ENCODE measurements around the gene NAALADL1.
A peak's percentile ranks its signal among the peaks of the same experiment; 100 is the strongest.

NAALADL1 gene, protein sequence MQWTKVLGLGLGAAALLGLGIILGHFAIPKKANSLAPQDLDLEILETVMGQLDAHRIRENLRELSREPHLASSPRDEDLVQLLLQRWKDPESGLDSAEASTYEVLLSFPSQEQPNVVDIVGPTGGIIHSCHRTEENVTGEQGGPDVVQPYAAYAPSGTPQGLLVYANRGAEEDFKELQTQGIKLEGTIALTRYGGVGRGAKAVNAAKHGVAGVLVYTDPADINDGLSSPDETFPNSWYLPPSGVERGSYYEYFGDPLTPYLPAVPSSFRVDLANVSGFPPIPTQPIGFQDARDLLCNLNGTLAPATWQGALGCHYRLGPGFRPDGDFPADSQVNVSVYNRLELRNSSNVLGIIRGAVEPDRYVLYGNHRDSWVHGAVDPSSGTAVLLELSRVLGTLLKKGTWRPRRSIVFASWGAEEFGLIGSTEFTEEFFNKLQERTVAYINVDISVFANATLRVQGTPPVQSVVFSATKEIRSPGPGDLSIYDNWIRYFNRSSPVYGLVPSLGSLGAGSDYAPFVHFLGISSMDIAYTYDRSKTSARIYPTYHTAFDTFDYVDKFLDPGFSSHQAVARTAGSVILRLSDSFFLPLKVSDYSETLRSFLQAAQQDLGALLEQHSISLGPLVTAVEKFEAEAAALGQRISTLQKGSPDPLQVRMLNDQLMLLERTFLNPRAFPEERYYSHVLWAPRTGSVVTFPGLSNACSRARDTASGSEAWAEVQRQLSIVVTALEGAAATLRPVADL

DNA sequence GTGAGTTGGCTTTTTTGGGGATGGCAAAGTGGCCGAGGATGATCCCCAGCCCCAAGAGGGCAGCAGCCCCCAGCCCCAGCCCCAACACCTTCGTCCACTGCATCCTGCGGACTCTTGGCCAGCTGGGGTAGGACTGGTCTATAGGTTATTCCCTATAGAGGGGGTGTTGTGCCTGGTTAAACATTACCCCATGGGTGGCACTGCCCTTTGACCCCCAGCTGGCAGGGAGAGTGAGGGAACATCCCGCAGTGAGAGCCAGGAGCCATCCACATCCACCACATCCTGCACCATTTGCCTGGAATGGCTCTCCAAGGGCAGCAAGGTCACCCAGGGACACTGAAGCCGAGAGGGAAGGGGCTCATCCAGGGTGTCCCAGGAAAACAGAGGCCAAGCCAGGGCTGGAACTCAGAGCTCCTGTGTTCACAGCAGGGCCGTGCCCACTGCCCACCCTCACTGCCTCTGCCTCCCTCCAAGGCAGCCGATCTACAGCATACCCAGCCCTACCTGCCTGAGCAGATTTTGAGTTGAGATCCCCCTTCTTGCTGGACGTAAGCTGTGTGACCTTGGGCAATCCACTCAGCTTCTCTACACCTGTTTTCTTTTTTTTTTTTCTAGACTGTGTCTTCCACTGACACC is at the start of gene NAALADL1:
TSS of gene NAALADL1 (minus strand) at position 135 of the 636 bp plus-strand sequence. CDS start at position 103, 32 bp downstream.
- DNase-seq (ENCODE audit: low read depth in 1 of 2, low spot score in 1 of 2), result no peak

DNA sequence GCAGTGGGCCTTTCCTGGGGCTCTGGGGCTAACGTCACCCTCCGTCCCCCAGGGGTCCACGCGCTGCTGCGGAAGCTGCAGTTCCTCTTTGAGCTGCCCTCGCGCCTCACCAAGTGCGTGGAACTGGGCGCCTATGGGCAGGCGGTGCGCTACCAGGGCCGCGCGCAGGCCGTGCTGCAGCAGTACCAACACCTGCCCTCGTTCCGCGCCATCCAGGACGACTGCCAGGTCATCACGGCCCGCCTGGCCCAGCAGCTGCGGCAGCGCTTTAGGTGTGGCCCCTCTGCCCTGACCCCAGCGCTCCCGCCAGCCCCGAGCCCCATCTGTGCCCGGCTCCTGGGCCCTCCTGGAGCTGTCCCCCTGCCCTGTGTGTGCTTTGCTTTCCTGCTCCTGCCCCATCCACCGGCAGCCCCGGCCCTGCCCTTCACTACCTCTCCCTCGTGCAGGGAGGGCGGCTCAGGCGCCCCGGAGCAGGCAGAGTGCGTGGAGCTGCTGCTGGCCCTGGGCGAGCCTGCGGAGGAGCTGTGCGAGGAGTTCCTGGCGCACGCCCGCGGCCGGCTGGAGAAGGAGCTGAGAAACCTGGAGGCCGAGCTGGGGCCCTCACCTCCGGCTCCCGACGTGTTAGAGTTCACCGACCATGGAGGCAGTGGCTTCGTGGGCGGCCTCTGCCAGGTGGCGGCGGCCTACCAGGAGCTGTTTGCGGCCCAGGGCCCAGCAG is 49.6 kb upstream of the NAALADL1 start:
- DNase-seq (ENCODE audit: low read depth in 1 of 2, low spot score in 1 of 2), result no peak

DNA sequence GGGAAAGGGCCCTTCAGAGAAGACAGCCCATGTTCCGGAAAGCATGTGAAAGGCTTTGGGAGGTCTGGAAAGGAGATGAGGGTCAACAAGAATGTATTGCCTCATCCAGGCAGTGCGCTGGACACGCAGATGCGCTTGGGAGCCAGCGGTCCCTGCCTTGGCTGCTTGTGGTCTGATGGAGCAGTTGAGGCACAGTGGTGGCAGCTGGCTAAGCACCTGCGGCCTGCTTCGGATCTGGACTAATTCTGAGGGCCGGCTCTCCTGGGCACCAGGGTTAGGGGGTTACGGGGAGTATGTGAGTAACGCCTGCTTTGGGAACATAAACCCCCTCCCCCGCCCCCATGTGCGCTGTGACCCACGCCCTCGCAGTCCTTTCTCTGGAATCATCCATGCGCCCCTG is 48.7 kb upstream of the NAALADL1 start:
- DNase-seq (ENCODE audit: low read depth in 1 of 2, low spot score in 1 of 2), result no peak

DNA sequence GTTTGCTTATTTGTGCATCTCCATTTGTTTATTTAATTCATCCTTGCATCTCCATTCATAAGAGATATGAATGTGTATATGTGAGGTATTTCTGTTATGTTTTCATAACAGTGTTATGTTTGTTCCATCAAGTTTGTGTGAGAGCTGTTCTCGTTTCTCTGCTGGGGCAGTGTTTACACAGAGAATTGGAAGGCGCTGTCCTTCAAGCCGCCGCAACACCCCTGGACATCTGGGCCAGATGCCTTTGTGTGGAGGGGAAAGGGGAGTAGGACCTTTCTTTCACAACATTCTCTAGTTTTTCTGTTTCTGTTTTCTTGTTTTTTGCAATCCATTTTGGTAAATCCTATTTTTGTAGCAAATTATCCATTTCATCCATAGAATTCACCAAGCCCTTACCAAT is 46.3 kb upstream of the NAALADL1 start:
- no peak for DNase-seq (ENCODE audit: low read depth in 1 of 2, low spot score in 1 of 2)

DNA sequence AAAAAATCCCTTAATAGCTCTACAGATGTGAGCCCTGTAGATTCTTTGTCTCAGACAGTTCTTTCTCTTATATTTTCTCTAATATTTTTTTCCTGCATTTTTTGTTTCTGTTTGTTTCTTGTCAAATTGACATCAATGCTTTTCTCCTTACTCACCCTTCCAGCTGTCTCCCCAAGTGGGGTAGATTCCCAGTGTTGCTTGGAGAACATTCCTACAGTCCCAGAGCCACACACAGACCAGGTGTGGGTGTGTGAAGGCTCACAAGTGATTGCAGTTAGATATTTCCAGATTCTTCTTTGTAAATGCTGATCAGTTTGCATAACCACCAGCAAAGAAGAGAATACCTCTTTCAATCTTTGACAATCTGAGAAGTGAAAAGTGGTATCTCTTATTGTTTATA is 45.1 kb upstream of the NAALADL1 start:
- DNase-seq (ENCODE audit: low read depth in 1 of 2, low spot score in 1 of 2), result no peak

DNA sequence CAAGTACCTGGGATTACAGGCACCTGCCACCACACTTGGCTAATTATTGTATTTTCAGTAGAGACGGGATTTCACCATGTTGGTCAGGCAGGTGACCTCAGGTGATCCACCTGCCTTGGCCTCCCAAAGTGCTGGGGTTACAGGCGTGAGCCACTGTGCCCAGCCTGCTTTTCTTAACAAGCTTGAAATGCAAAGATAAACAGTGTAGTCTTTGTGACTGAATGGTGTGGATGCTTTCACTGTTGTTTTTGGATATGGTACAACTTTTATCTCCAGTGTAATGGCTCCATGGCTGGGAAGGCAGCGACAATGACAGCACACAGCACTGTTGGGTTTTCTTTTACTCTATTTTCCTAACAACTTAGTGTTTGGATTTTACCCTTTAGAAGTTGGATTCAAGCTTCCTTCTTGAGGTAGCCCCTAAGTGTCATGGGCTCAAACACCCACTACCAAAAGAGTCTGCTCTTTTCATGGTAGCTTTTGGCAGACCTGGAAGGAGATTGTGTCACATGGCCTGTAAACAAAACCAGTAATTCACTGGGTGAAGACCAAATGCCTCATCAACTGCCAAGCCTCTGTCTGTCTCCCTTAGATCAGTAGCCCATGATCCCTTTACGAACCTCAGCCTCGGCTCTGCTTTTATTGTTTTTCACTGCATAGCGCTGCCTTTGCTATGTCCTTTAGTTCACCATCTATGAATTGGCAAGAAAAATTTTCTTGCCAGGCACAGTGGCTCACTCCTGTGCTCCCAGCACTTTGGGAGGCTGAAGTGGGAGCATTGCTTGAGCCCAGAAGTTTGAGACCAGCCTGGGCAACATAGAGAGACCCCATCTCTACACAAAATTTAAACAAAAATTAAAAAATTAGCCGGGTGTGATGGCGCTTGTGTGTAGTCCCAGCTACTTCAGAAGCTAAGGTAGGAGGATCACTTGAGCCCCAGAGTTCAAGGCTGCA is 44.1 kb upstream of the NAALADL1 start:
- no peak for DNase-seq (ENCODE audit: low read depth in 1 of 2, low spot score in 1 of 2)

DNA sequence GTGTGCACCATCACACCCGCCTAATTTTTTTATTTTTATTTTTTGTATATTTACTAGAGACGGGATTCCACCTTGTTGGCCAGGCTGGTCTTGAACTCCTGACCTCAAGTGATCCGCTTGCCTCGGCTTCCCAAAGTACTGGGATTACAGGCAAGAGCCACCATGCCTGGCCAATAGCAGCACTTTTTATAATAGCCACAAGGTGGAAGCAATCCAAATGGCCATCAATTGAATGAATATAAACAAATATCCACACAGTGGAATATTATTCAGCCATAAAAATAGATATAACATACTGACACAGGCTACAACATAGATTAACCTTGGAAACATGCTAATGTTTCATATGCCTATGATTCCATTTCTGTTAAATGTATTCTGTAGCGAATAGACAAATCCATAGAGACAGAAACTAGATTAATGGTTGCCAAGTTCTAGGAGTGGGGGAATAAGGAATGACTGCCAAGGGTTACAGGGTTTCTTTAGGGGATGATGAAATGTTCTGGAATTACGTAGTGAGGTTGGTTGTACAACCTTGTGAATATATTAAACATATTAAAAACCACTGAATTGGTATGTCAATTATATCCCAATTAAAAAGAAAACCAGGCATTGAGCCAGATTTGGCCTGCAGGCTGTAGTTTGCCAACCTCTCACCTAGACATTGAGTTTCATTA is 42.5 kb upstream of the NAALADL1 start:
- DNase-seq (ENCODE audit: low read depth in 1 of 2, low spot score in 1 of 2), result no peak

DNA sequence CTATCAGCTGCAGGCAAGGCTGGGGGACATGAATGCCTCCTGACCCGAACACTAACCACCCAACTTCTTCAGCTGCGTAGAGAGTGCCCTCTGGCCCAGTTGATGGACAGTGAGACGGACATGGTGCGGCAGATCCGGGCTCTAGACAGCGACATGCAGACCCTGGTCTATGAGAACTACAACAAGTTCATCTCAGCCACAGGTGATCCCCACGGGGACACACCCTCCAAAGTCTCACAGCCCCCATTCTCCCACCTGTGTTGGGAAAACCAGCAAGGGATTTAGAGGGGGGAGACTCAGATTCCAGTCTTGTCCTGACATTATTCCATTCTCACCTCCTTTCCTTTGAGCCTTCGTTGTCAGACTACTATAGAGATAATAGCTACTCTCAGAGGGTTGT is 38.6 kb upstream of the NAALADL1 start:
- DNase-seq (ENCODE audit: low read depth in 1 of 2, low spot score in 1 of 2), result no peak

DNA sequence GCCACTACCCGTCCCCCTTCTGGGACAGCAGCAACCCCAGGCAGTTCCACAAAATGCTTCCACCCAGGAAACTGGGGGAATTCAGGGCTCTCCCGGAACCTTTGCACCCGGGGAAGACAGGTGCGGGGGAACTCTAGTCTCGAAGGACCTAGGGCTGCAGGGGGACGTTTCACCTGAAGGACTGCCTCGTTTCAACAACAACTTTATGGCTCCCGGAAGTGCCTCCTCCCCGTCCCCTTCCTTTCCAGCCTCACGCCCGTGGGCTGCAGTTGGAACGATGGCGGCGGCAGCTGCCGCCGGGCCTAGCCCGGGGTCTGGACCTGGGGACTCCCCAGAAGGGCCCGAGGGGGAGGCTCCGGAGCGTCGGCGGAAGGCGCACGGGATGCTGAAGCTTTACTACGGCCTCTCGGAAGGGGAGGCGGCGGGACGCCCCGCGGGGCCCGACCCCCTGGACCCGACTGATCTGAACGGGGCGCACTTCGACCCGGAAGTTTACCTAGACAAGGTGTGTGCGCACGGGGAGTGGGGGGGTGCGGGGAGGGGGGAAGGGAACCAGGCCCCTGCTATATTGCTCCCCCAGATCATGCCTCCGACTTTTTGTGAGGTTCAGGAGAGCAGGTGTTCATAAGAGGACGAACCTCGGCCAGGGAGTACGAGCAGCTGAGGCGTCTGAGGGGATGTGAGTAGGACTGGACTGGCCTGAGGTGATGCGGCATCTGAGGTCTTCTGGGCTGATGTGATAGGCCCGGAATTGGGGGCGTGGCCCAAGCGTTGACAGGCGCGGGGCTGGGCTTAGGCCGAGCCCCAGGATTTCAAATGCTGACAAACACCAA is 37.8 kb upstream of the NAALADL1 start, which contains the start of gene VPS51:
TSS of gene VPS51 (plus strand) at position 241 of the 833 bp plus-strand sequence. CDS start at position 278, 37 bp downstream.
- peak; percentile 70 to 71 for DNase-seq (ENCODE audit: low read depth in 1 of 2, low spot score in 1 of 2)

DNA sequence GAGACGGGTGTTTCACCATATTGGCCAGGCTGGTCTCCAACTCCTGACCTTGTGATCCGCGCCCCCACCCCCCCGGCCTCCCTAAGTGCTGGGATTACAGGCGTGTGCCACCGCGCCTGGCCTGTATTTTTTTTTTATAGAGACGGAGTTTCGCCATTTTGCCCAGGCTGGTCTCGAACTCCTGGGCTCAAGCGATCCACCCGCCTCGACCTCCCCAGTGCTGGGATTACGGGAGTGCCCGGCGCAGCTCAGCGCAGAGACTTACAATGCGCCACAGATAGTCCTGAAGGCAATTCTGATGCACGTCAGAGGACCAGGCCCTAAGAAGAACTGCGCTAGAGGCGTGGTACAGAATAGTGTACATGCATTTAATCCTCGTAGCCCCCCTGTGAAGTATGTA is 37.1 kb upstream of the NAALADL1 start:
- no peak for DNase-seq (ENCODE audit: low read depth in 1 of 2, low spot score in 1 of 2)

DNA sequence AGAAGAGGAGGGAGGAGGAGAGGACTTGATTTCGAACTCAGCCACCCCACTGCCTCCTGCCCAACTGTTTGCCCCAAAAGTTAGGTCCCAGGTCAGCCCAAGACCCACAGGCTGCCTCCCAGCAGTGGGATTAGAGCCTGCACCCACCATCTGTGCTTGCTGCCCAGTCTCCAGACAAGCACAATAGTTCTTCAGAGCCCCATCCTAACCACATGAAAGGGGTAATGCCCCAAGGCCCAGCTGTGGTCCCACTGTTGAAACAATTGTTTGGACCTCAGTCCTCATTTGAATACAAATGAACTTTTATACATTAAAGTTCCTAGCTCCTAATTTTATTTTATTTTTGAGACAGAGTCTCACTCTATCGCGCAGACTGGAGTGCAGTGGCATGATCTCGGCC is 32.3 kb upstream of the NAALADL1 start:
- DNase-seq (ENCODE audit: low read depth in 1 of 2, low spot score in 1 of 2), result no peak

DNA sequence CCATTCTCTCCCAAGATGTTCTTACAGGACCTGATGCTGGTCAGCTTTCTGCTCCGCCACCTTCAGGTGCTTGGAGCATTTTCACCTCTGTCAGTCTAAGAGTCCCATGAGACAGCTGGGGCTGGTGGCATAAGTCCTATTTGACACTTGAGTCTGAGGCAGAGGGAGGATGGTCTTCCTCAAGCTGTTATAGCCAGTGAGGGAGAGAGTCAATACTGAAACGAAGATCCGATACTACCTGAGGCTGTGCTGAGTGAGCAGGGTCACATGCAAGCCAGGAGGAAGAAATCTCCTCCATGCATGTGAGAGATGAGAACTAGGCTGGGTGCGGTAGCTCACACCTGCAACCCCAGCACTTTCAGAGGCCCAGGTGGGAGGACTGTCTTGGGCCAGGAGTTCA is 31.3 kb upstream of the NAALADL1 start:
- no peak for DNase-seq (ENCODE audit: low read depth in 1 of 2, low spot score in 1 of 2)

DNA sequence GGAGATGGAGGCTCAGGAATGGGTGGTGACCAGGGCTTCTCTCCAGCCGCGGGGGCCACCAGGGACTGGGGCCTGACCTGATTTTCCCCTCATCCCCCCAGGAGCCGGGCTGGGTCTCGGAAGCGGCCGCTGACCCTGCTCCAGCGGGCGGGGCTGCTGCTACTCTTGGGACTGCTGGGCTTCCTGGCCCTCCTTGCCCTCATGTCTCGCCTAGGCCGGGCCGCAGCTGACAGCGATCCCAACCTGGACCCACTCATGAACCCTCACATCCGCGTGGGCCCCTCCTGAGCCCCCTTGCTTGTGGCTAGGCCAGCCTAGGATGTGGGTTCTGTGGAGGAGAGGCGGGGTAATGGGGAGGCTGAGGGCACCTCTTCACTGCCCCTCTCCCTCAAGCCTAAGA is 29.5 kb upstream of the NAALADL1 start:
- DNase-seq (ENCODE audit: low read depth in 1 of 2, low spot score in 1 of 2), result no peak

DNA sequence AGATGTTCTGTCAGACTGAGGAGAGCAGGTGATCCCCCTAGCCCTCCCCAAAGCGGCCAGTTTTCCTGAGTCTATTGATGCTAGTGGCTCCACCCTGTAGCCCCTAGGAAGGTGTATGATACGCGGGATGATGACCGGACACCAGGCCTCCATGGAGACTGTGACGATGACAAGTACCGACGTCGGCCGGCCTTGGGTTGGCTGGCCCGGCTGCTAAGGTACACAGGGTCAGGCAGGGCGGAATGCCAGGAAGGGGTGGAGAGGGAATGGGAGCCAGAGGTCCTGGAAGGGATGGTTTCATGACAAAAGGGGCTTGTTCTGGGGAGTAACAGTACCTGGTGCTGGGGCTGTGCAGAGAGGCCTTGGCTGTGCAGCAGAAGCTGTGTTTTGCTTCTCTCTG is 28.9 kb upstream of the NAALADL1 start:
- no peak for DNase-seq (ENCODE audit: low read depth in 1 of 2, low spot score in 1 of 2)

DNA sequence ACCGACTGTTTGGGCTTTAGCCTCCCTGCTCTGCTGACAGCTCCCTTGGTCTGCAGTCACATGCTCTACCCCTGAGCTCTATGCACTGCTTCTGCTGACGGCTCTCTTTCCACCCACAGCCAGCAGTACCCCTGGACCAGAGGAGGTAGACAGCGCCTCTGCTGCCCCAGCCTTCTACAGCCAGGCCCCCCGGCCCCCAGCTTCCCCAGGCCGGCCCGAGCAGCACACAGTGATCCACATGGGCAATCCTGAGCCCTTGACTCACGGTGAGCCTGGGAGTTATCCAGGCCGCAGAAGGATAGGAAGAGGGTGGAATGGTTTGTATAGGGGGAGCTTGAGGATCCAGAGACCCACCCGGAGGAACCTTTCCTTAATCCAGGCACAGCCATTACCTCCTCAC is 28.5 kb upstream of the NAALADL1 start:
- DNase-seq (ENCODE audit: low read depth in 1 of 2, low spot score in 1 of 2), result no peak

DNA sequence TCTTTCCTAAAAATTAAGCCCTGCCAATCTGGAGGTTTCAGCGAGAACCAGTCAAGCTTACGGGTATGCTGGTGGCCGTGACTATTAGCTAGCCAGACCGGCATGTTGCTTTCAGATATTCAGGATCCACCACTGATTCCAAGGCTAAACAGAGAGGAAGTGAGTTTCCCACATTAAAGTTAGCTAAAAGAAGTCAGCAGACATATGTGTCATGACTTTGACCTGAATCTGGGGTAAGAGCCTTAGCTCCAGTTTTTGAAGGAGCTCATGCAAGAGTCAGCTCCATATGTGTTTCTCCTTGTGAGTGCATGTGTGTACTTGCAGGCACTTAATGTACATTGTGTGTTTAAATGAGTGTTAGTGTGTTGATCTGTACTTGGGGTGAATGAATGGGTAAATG is 27.1 kb upstream of the NAALADL1 start:
- DNase-seq (ENCODE audit: low read depth in 1 of 2, low spot score in 1 of 2), result no peak

DNA sequence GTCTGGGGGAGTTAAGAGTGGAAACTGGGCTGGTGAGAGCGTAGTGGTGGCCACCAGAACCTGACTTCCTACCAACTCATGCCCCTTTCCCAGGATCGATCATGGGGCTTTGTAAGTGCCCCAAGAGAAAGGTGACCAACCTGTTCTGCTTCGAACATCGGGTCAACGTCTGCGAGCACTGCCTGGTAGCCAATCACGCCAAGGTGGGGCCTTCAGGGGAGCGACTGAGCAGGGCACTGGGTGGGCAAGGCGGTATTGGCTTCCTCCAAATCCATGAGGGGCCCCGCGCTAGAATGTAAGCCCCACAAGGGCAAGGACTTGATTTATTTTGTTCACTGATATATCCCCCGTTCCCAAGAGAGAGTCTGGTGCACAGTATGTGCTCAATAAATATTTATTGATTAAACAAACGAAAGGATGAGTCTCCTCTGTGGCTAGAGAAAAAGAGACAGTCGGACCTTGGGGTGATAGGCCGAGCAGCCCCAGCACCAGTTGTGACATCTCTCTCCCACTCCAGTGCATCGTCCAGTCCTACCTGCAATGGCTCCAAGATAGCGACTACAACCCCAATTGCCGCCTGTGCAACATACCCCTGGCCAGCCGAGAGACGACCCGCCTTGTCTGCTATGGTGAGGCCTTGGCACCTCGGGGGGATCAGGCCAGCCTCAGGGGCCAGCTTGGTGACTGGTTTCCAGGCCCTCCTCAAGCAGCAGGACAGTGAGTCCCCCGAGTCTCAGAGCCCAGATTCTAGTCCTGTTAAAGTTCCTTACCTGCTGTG is 26.4 kb upstream of the NAALADL1 start:
- DNase-seq (ENCODE audit: low read depth in 1 of 2, low spot score in 1 of 2), result no peak

Data from stimulated activated CD4-positive, alpha-beta T cell treated with anti-CD3 and anti-CD28 coated beads, Interleukin-15, amount 100 ng/mL, for 1 hour (primary cell).